Neural progenitor cell (in vitro differentiated cells): Measurements from ENCODE around the gene BMERB1.

ENCODE experiments used
- EZH2 ChIP-seq: fragments of 200-600 bp; sonication (generic); IDR thresholded peaks from 2 replicates; pipeline ENCODE4 v1.6.1; 2017; ENCODE audit warnings: antibody characterized with exemption, mild to moderate bottlenecking, moderate library complexity
- EZH2phosphoT487 ChIP-seq: fragments of 200-600 bp; sonication (generic); IDR thresholded peaks from 2 replicates; pipeline ENCODE4 v1.6.1; 2017; ENCODE audit warnings: antibody characterized with exemption
- TF ChIP-seq, protein P1 (sequence below): fragments of 200-600 bp; sonication (generic); IDR thresholded peaks from 2 replicates; pipeline ENCODE4 v1.5.1; 2017; ENCODE audit warnings: antibody characterized with exemption, mild to moderate bottlenecking

DNA sequence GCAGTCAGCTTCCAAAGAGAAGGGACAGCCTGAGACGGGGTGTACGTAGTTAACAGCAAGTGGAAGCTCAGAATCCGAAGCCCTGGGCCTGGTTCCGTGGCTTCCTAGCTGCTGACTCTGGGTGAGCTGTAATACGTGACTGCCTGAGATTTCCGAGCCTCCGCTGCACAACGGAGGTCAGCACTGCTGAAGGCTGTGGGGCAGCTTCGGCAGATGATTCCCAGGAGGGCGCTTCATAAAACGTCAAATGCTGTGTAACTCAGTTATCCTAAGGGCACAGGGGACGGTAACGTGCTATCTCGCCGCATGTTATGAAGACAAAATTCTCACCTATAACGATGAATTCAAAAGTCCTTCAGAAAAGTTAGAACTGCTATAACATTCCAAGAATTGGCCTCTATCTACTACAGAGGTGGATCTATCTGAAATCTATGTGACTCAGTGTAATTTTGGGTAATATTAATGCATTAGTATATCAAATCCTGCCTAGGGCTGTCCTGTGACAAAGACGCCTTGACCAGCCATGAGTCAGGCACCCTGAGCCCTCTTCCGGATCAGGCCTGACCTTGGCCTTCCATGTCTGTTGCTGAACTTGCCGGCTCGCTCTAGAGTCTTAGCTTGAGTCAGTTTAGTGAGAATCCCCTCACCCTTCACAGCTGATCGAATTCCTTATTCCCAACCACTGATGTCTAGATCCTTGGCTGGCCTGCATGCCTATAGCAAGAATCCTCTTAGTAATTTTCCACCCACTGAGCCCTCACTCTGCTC is 165.1 kb downstream of the BMERB1 start:
- TF ChIP-seq EZH2 (no peak), EZH2phosphoT487 (no peak)
- TF ChIP-seq, protein P1, sequence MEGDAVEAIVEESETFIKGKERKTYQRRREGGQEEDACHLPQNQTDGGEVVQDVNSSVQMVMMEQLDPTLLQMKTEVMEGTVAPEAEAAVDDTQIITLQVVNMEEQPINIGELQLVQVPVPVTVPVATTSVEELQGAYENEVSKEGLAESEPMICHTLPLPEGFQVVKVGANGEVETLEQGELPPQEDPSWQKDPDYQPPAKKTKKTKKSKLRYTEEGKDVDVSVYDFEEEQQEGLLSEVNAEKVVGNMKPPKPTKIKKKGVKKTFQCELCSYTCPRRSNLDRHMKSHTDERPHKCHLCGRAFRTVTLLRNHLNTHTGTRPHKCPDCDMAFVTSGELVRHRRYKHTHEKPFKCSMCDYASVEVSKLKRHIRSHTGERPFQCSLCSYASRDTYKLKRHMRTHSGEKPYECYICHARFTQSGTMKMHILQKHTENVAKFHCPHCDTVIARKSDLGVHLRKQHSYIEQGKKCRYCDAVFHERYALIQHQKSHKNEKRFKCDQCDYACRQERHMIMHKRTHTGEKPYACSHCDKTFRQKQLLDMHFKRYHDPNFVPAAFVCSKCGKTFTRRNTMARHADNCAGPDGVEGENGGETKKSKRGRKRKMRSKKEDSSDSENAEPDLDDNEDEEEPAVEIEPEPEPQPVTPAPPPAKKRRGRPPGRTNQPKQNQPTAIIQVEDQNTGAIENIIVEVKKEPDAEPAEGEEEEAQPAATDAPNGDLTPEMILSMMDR = no peak
